Fibroblast of lung (primary cell): Measurements from ENCODE around the gene FAM107A.

Experiments used
- CTCF ChIP-seq, 2 donors: IDR thresholded peaks in 1 of 2; conservative IDR thresholded peaks in 1 of 2; 1 replicate in 1 of 2; 2 replicates in 1 of 2; pipeline ENCODE4 v1.5.1; 2011 to 2012; ENCODE audit warnings: low read length in 2 of 2, control low read depth in 1 of 2, inconsistent platforms in 1 of 2, low read depth in 1 of 2, mild to moderate bottlenecking in 1 of 2
- EZH2 ChIP-seq: IDR thresholded peaks from 2 replicates; pipeline ENCODE4 v1.5.1; 2012; ENCODE audit warnings: low read length, control low read depth, mild to moderate bottlenecking; ENCODE audit errors: missing control alignments

DNA sequence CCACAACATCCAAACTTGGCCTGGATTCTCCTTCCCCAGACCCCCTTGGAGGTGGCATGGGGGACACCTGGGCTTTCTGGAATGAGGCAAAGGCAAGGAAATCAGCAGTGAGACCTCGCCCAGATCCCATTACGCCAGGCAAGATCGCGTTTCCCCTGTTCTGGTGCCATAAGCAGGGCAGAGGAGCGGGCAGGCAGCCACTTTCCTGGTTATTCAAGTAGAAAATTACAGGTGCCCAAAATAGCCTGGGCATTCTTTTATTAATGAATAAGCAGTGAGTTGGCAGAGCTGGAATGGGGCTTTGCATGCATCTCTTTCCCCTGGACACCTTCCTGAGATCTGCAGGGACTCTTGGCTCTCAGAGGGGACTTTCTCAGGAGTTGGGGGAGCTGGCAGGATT lies 31.5 kb upstream of the FAM107A start:
- no peak for TF ChIP-seq CTCF (conservative IDR thresholded peaks at IDR 0.05 in 1 of 2, IDR thresholded peaks at IDR 0.05 in 1 of 2; ENCODE audit: low read depth in 1 of 2, low read length in 2 of 2)
- no peak for TF ChIP-seq EZH2
